G401.6 (cell line): Measurements from ENCODE around the gene HUS1B.

Experiments
- FAIRE-seq: peaks from 2 replicates; lab custom pipeline; 2012; peaks lifted over from hg19 to GRCh38; lab: Jason Lieb, UNC

The HUS1B gene

GRCh38 chr6:621931-622330 lies 35.0 kb downstream of the HUS1B start:
- FAIRE-seq, result no peak

GRCh38 chr6:620950-621349 lies 36.0 kb downstream of the HUS1B start:
- FAIRE-seq, result no peak

- FAIRE-seq, result no peak
Observed at GRCh38 chr6:620166-620565, 36.7 kb downstream of the HUS1B start.

GRCh38 chr6:617456-618100 lies 39.3 kb downstream of the HUS1B start:
- FAIRE-seq, result no peak

- no peak for FAIRE-seq
Observed at GRCh38 chr6:613981-614380, 42.9 kb downstream of the HUS1B start.

GRCh38 chr6:611928-612327 lies 45.0 kb downstream of the HUS1B start:
- FAIRE-seq, result no peak

GRCh38 chr6:610882-611281 lies 46.0 kb downstream of the HUS1B start:
- no peak for FAIRE-seq

- FAIRE-seq, result no peak
Observed at GRCh38 chr6:609905-610304, 47.0 kb downstream of the HUS1B start.

- no peak for FAIRE-seq
Observed at GRCh38 chr6:606829-607379, 50.0 kb downstream of the HUS1B start.
